HG03342 (cell line): ENCODE data around the gene ANP32D.
A peak's percentile ranks its signal among the peaks of the same experiment; 100 is the strongest.
"Not testable (repeated sequence)": the region's sequence is repeated elsewhere in the genome, so short reads cannot be mapped to it uniquely, and the experiment has no call there.

Experiments used
- ATAC-seq: cut with Tn5 transposase; IDR thresholded peaks from one replicate; pipeline ENCODE4 v1.9.1; 2021; ENCODE audit warnings: mild to moderate bottlenecking, moderate library complexity; ENCODE audit not compliant: unreplicated experiment

The ANP32D gene

DNA sequence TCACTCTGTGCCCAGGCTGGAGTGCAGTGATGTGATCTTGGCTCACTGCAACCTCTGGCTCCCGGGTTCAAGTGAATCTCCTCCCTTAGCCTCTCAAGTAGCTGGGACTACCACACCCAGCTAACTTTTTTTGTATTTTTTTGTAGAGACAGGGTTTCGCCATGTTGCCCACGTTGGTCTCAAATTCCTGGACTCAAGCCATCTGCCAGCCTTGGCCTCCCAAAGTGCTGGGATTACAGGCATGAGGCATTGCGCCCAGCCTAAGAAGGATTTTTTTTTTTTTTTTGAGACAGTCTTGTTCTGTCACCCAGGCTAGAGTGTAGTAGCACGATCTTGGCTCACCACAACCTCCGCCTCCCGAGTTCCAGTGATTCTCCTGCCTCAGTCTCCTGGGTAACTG, 17.1 kb downstream of the ANP32D start:
- ATAC-seq = not testable (repeated sequence)

GRCh38 chr12:48500281-48500680, 27.9 kb downstream of the ANP32D start:
- ATAC-seq = not testable (repeated sequence)

- ATAC-seq = not testable (repeated sequence)
These were observed 34.5 kb downstream of the ANP32D start for GRCh38 chr12:48506836-48507235.

- no peak for ATAC-seq
These were observed 36.6 kb downstream of the ANP32D start for GRCh38 chr12:48508987-48509386.

- ATAC-seq = no peak
These were observed 37.8 kb downstream of the ANP32D start for GRCh38 chr12:48510111-48510510.

- peak; percentile 88 for ATAC-seq
These were observed 40.5 kb downstream of the ANP32D start for GRCh38 chr12:48512855-48513254.

DNA sequence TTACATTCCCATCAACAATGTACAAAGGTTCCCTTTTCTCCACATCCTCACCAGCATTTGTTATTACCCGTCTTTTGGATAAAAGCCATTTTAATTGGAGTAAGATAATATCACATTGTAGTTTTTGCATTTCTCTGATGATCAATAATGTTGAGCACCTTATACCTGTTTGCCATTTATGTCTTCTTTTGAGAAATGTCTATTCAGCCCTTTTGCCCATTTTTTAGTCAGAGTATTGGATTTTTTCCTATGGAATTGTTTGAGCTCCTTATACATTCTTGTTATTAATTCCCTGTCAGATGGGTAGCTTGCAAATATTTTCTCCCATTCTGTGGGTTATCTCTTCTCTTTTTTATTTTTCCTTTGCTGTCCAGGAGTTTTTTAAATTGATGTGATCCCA, 42.4 kb downstream of the ANP32D start:
- no peak for ATAC-seq

DNA sequence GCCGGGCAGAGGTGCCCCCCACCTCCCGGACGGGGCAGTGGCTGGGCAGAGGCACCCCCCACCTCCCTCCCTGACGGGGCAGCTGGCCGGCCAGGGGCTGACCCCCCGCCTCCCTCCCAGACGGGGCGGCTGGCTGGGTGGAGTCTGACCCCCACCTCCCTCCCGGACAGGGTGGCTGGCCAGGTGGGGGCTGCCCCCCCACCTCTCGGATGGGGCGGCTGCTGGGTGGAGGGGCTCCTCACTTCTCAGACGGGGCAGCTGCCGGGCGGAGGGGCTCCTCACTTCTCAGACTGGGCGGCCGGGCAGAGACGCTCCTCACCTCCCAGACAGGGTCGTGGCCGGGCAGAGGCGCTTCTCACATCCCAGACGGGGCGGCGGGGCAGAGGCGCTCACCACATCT, 48.0 kb downstream of the ANP32D start:
- not testable (repeated sequence) for ATAC-seq
